Uterus (tissue), 4 donors: ENCODE measurements around the gene RAVER2. TPM values are rescaled to one million over a fixed set of nuclear protein-coding genes. Genes with fewer than 3 reads are reported as not detected.
"Not testable (repeated sequence)": the region's sequence is repeated elsewhere in the genome, so short reads cannot be mapped to it uniquely, and the experiment has no call there.

Experiments used
- DNase-seq, 2 donors: peaks; one replicate each; pipeline ENCODE4 v3.0.0-alpha.2; 2019 to 2020
- H3K27ac ChIP-seq, 2 donors: fragments of 200-600 bp; sonication (generic); 1 replicate in 1 of 2; 2 replicates in 1 of 2; pipeline ENCODE4 v1.5.1; 2016 to 2018
- H3K27me3 ChIP-seq, 2 donors: fragments of 200-600 bp; sonication (generic); one replicate each; pipeline ENCODE4 v1.5.1; 2018 to 2019; ENCODE audit warnings: control low read depth in 1 of 2
- H3K36me3 ChIP-seq, 2 donors: fragments of 200-600 bp; sonication (generic); one replicate each; pipeline ENCODE4 v1.5.1; 2019; ENCODE audit warnings: control low read depth in 1 of 2
- H3K4me1 ChIP-seq, 2 donors: fragments of 200-600 bp; sonication (generic); one replicate each; pipeline ENCODE4 v1.5.1; 2018 to 2019; ENCODE audit warnings: control low read depth in 1 of 2
- H3K4me3 ChIP-seq, 2 donors: fragments of 200-600 bp; sonication (generic); 1 replicate in 1 of 2; 2 replicates in 1 of 2; pipeline ENCODE4 v1.5.1; 2018 to 2019; ENCODE audit warnings: mild to moderate bottlenecking in 1 of 2
- H3K9me3 ChIP-seq, 2 donors: fragments of 200-600 bp; sonication (generic); one replicate each; pipeline ENCODE4 v1.5.1; 2019; ENCODE audit warnings: control low read depth in 1 of 2
- CTCF ChIP-seq, 4 experiments: fragments of 200-600 bp in 2 of 4; fragments of 450-650 bp in 2 of 4; sonication (generic) in 2 of 4; IDR thresholded peaks; one replicate each; pipeline ENCODE4 v1.5.1; 2016 to 2019; ENCODE audit warnings: antibody characterized with exemption in 4 of 4, mild to moderate bottlenecking in 2 of 4, moderate library complexity in 1 of 4
- POLR2A ChIP-seq, 2 donors: fragments of 450-650 bp; IDR thresholded peaks; one replicate each; pipeline ENCODE4 v1.6.1; 2016; ENCODE audit warnings: antibody characterized with exemption in 2 of 2, mild to moderate bottlenecking in 1 of 2, moderate library complexity in 1 of 2
- intact Hi-C: fragments of 100-400 bp; cut with DNase I; formaldehyde crosslinking; loops from one replicate; pipeline ENCODE4 v1.15.1; 2023; ENCODE audit warnings: low total_unique reads
- total RNA-seq, 4 donors: library from RNA; depleted of rRNA in 3 of 4; stranded (reverse); fragments of >200 nt in 3 of 4; gene quantifications; one replicate each; pipeline versions ENCODE4 v1.1.0 to v1.2.4, GENCODE V29; 2014 to 2023
- donor health status: DM: yes; HTN: yes; CAD: no.

The RAVER2 gene
- total RNA-seq, 4 donors from 2014 or later = 10.6 to 24.0 (median 18.9) TPM

DNA sequence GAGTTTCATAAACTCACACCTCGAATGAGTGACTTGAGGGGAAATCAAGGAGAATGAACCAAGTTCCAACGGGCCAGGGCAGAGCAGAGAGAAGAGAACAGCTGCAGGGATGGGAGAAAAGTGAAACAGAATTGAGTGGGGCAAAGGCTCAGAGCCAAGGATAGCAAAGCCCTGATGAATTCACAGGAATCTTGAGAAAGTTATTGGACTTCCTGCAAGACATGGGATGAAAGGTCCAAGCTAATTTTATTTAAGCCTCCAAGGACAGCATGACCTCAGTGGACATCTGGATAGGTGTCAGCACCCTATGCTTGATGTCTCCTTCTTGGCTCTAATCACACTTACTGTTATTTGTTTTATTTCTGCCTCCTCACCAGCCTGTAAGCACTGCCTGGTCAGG is 43.0 kb upstream of the RAVER2 start:
- Histone ChIP-seq H3K4me1 (no peaks in the 10 kb centered on the region), H3K27me3 (no peaks in the 10 kb centered on the region), H3K27ac (no peak overlapping the region), H3K4me3 (no peak overlapping the region), H3K9me3 (no peaks in the 10 kb centered on the region), H3K36me3 (no peaks in the 10 kb centered on the region)
- DNase-seq = no peak
- intact Hi-C loops = no loop called here
- TF ChIP-seq CTCF (IDR thresholded peaks at IDR 0.05) (no peak), POLR2A (IDR thresholded peaks at IDR 0.05) (no peak)

DNA sequence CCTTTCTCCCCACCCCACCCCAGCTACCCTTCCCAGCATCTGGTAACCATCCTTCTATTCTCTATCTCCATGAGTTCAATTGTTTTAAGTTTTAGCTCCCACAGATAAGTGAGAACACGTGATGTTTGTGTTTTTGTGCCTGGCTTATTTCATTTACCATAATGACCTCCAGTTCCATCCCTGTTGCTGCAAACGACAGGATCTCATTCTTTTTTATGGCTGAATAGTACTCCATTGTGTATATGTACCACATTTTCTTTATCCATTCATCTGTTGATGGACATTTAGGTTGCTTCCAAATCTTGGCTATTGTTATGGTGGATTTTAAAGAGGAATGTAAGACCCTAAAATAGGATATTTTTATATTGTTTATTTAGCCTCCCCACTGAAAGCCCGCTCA is 42.2 kb upstream of the RAVER2 start:
- H3K36me3 ChIP-seq, H3K4me1 ChIP-seq, H3K9me3 ChIP-seq, H3K4me3 ChIP-seq, intact Hi-C loops, H3K27ac ChIP-seq, H3K27me3 ChIP-seq, DNase-seq: not testable (repeated sequence)

- DNase-seq = no peak
- TF ChIP-seq CTCF (IDR thresholded peaks at IDR 0.05) (no peak), POLR2A (IDR thresholded peaks at IDR 0.05) (no peak)
- Histone ChIP-seq H3K9me3 (no peaks in the 10 kb centered on the region), H3K27ac (no peak overlapping the region), H3K27me3 (no peaks in the 10 kb centered on the region), H3K4me1 (no peaks in the 10 kb centered on the region), H3K36me3 (no peaks in the 10 kb centered on the region), H3K4me3 (no peak overlapping the region)
- intact Hi-C loops = no loop called here
These were observed 41.3 kb upstream of the RAVER2 start for GRCh38 chr1:64703600-64703999.

- Histone ChIP-seq H3K27ac (no peak overlapping the region), H3K9me3 (no peaks in the 10 kb centered on the region), H3K27me3 (no peaks in the 10 kb centered on the region), H3K4me1 (no peaks in the 10 kb centered on the region), H3K4me3 (no peak overlapping the region), H3K36me3 (no peaks in the 10 kb centered on the region)
- no peak for TF ChIP-seq CTCF (IDR thresholded peaks at IDR 0.05)
- TF ChIP-seq POLR2A (IDR thresholded peaks at IDR 0.05) = no peak
- no peak for DNase-seq
- intact Hi-C loops = no loop called here
These were observed 39.3 kb upstream of the RAVER2 start for GRCh38 chr1:64705591-64705990.

DNA sequence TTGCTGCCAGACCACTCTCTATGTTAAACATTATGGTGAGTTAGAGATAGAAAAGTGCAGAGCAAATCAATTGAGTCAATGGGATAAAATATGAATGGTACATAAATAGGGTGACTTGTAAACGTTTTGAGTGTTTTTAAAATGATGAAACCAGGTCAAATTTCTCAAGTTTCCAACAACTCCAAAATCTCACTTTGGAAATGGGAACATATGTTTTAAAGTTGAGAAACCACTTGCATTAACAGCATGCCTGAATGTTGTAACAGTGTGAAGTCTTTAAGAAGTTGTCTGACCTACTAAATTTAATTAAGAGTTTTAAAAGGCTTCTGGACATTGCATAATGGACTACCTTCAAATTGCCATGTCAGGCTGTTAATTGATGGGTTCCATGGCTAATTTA is 33.6 kb upstream of the RAVER2 start:
- no peaks in the 10 kb centered on the region for H3K4me1 ChIP-seq
- H3K36me3 ChIP-seq = no peaks in the 10 kb centered on the region
- no peaks in the 10 kb centered on the region for H3K9me3 ChIP-seq
- DNase-seq = no peak
- H3K27ac ChIP-seq = no peak overlapping the region
- intact Hi-C loops = no loop called here
- TF ChIP-seq CTCF (IDR thresholded peaks at IDR 0.05) (no peak), POLR2A (IDR thresholded peaks at IDR 0.05) (no peak)
- no peaks in the 10 kb centered on the region for H3K27me3 ChIP-seq
- H3K4me3 ChIP-seq = no peak overlapping the region

DNA sequence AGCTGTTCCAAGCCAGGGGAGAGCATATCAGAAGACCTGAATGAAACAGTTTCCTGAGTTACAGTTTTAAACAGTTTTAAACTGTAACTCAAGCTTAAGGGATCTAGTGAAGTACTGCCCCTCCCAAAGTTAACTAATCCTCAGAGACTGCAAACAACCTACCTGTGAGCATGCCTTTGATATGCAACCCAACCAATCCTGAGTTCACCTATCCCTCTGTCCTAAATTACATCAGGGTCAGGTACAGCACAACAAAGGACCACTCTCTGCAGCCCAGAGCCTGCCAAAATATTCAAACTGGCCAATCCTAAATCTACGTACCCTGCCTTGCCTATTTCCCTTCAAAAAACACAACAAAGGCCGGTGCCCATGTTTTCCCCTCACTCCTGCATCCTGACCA is 32.8 kb upstream of the RAVER2 start:
- intact Hi-C loops = no loop called here
- TF ChIP-seq CTCF (IDR thresholded peaks at IDR 0.05) (no peak), POLR2A (IDR thresholded peaks at IDR 0.05) (no peak)
- Histone ChIP-seq H3K27ac (no peak overlapping the region), H3K4me3 (no peak overlapping the region), H3K4me1 (no peaks in the 10 kb centered on the region), H3K27me3 (no peaks in the 10 kb centered on the region), H3K9me3 (no peaks in the 10 kb centered on the region), H3K36me3 (no peaks in the 10 kb centered on the region)
- no peak for DNase-seq
